Panc1 (cell line): ENCODE results near the gene TOGARAM2. TPM values are rescaled to one million over a fixed set of nuclear protein-coding genes. Genes with fewer than 3 reads are reported as not detected.

Experiments
- ATAC-seq: fragments of 200-7000 bp; cut with Tn5 transposase; 2 replicates; pipeline ENCODE4 v1.9.1; 2020; ENCODE audit warnings: mild to moderate bottlenecking, moderate library complexity
- BruUV-seq: library from RNA; stranded (reverse); fragments of 400-500 nt; replicated peaks from 2 replicates; lab custom pipeline; 2021; lab: Mats Ljungman, UMichigan
- CTCF ChIA-PET: fragments of 300-600 bp; sonication (Branson Sonifier 250); formaldehyde crosslinking; loops from one replicate; lab custom pipeline; 2022; ENCODE audit warnings: antibody characterized with exemption; lab: Charles Lee
- POLR2A ChIA-PET: fragments of 300-600 bp; sonication (Branson Sonifier 250); formaldehyde crosslinking; loops from one replicate; lab custom pipeline; 2022; ENCODE audit warnings: antibody characterized with exemption; lab: Charles Lee
- DNase-seq: peaks from one replicate; pipeline ENCODE4 v3.0.0-alpha.2; 2010; ENCODE audit warnings: low read depth, low spot score
- H3K27ac ChIP-seq: 2 replicates; pipeline ENCODE4 v1.5.1; 2011; ENCODE audit warnings: mild to moderate bottlenecking, low read length, inconsistent platforms
- H3K27me3 ChIP-seq: fragments of 200-500 bp; sonication (Bioruptor generic); 2 replicates; pipeline ENCODE4 v1.6.0; 2014; ENCODE audit warnings: low read length, inconsistent platforms; ENCODE audit not compliant: control insufficient read depth, insufficient read depth
- H3K36me3 ChIP-seq: fragments of 200-500 bp; sonication (Bioruptor generic); 2 replicates; pipeline ENCODE4 v1.5.1; 2014; ENCODE audit warnings: inconsistent platforms, mild to moderate bottlenecking, low read length, moderate library complexity; ENCODE audit not compliant: control insufficient read depth, insufficient read depth
- H3K4me1 ChIP-seq: 2 replicates; pipeline ENCODE4 v1.5.1; 2011; ENCODE audit warnings: inconsistent platforms, mild to moderate bottlenecking, low read length, moderate library complexity; ENCODE audit not compliant: control insufficient read depth, insufficient read depth
- H3K4me3 ChIP-seq, 2 experiments: 2 replicates each; pipeline ENCODE4 v1.5.1; 2011 to 2012; ENCODE audit warnings: low read depth in 2 of 2, low read length in 2 of 2, mild to moderate bottlenecking in 2 of 2, inconsistent platforms in 1 of 2, moderate library complexity in 1 of 2
- H3K9me3 ChIP-seq: fragments of 200-500 bp; sonication (Bioruptor generic); 2 replicates; pipeline ENCODE4 v1.5.1; 2014; ENCODE audit warnings: low read depth, mild to moderate bottlenecking, inconsistent platforms, low read length, moderate library complexity; ENCODE audit not compliant: control insufficient read depth, insufficient read depth
- POLR2AphosphoS5 ChIP-seq: IDR thresholded peaks from 2 replicates; pipeline ENCODE4 v1.6.1; 2012; ENCODE audit warnings: mild to moderate bottlenecking, low read depth, low read length, moderate library complexity
- SIN3A ChIP-seq: IDR thresholded peaks from 2 replicates; pipeline ENCODE4 v1.6.1; 2012; ENCODE audit warnings: low read depth, mild to moderate bottlenecking, low read length, moderate library complexity, borderline replicate concordance; ENCODE audit not compliant: insufficient read depth
- TCF7L2 ChIP-seq: IDR thresholded peaks from 2 replicates; pipeline ENCODE4 v1.6.1; 2011; ENCODE audit warnings: mild to moderate bottlenecking, low read depth, low read length, inconsistent platforms
- in situ Hi-C: cut with HindIII; loops from 2 replicates; pipeline ENCODE4 v1.10.0; 2016; ENCODE audit warnings: low sequenced_read_pairs, low pct_unique_long_range_greater_than_20kb
- intact Hi-C: fragments of 100-400 bp; cut with micrococcal nuclease; formaldehyde crosslinking; loops from one replicate; pipeline ENCODE4 v1.10.0; 2022; ENCODE audit not compliant: unreplicated experiment
- total RNA-seq: library from RNA; stranded (reverse); gene quantifications from one replicate; pipeline ENCODE4 v1.2.1, GENCODE V29; 2021; ENCODE audit not compliant: unreplicated experiment
- TF ChIP-seq, protein P1 (sequence below): fragments of 450-650 bp; IDR thresholded peaks from 2 replicates; pipeline ENCODE4 v1.5.1; 2017; ENCODE audit warnings: mild to moderate bottlenecking
- TF ChIP-seq, protein P2 (sequence below), 2 experiments: IDR thresholded peaks; 2 replicates each; pipeline ENCODE4 v1.6.1; 2011 to 2012; ENCODE audit warnings: low read depth in 2 of 2, control low read depth in 1 of 2, low read length in 1 of 2, mild to moderate bottlenecking in 1 of 2, moderate library complexity in 1 of 2; ENCODE audit not compliant: insufficient read depth in 1 of 2

Gene TOGARAM2
- total RNA-seq, 1 experiment from 2014 or later = 0.44 TPM

DNA sequence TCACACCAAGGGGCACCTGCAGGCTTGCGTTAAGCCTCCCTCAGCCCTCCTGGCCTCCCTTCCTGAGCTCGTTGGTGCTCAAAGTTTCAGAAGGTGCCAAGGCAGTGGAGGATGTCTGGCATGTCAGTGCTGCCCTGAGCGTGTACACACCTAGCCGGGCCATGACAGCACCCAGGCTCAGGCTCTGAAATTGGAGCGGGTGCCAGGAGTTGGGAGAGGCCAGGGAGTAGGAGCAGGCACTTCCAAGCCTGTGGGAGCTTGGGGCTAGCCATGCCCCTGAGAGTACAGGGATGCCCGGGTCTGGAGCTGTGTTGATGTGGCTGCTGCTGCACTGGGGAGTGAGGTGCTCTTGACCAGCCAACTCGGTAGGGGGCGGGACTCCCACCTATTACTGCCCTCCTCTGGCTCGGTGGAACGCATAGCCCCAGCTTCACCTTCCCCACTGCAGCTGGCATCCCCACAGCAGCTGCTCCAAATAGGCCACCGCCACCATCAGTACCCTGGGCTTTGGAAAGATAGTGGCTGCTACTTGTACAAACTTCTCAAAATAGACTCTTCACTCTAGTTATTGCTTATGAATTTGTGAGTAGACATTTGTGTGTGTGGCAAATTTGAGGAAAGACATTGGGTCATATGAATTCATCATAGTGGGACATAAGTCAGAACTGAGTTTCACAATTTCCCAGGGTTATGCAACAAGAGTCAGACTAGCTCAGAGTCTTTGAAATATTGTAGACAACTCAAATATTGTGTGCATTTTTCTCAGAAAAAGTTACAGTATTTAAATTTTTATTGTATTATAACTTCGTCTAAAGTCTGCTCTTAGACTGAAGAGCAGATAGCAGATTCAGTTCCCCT, 100.0 kb downstream of the TOGARAM2 start:
- ATAC-seq = no peak
- no peaks in the 10 kb centered on the region for H3K4me1 ChIP-seq

DNA sequence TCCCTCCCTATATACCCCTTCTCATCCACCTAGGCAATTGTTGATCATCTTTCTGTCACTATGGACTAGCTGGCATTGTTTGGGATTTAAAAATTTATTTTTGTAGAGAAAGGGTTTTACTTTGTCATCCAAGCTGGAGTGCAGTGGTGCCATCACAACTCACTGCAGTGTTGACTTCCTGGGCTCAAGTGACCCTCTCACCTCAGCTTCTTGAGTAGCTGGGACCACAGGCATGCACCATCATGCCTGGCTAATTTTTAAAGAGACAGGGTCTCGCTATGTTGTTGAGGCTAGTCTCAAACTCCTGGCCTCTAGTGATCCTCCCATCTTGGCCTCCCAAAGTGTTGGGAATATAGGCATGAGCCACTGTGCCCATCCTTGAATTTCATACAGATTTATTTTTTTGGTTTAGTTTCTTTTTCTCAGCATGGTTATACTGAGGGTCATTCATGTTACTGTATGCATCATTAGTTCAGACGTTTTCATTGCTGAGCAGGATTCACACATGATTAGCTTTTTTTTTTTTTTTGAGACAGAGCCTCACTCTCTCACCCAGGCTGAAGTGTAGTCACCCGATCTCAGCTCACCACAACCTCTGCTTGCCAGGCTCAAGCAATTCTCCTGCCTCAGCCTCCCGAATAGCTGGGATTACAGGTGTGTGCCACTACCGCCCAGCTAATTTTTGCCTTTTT, 101.9 kb downstream of the TOGARAM2 start:
- no peak for DNase-seq
- no peaks in the 10 kb centered on the region for H3K27me3 ChIP-seq
- TF ChIP-seq, protein P1, sequence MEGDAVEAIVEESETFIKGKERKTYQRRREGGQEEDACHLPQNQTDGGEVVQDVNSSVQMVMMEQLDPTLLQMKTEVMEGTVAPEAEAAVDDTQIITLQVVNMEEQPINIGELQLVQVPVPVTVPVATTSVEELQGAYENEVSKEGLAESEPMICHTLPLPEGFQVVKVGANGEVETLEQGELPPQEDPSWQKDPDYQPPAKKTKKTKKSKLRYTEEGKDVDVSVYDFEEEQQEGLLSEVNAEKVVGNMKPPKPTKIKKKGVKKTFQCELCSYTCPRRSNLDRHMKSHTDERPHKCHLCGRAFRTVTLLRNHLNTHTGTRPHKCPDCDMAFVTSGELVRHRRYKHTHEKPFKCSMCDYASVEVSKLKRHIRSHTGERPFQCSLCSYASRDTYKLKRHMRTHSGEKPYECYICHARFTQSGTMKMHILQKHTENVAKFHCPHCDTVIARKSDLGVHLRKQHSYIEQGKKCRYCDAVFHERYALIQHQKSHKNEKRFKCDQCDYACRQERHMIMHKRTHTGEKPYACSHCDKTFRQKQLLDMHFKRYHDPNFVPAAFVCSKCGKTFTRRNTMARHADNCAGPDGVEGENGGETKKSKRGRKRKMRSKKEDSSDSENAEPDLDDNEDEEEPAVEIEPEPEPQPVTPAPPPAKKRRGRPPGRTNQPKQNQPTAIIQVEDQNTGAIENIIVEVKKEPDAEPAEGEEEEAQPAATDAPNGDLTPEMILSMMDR = no peak
- TF ChIP-seq TCF7L2 = no peak
- no peak for TF ChIP-seq POLR2AphosphoS5
- no peak for TF ChIP-seq SIN3A
- TF ChIP-seq, protein P2, sequence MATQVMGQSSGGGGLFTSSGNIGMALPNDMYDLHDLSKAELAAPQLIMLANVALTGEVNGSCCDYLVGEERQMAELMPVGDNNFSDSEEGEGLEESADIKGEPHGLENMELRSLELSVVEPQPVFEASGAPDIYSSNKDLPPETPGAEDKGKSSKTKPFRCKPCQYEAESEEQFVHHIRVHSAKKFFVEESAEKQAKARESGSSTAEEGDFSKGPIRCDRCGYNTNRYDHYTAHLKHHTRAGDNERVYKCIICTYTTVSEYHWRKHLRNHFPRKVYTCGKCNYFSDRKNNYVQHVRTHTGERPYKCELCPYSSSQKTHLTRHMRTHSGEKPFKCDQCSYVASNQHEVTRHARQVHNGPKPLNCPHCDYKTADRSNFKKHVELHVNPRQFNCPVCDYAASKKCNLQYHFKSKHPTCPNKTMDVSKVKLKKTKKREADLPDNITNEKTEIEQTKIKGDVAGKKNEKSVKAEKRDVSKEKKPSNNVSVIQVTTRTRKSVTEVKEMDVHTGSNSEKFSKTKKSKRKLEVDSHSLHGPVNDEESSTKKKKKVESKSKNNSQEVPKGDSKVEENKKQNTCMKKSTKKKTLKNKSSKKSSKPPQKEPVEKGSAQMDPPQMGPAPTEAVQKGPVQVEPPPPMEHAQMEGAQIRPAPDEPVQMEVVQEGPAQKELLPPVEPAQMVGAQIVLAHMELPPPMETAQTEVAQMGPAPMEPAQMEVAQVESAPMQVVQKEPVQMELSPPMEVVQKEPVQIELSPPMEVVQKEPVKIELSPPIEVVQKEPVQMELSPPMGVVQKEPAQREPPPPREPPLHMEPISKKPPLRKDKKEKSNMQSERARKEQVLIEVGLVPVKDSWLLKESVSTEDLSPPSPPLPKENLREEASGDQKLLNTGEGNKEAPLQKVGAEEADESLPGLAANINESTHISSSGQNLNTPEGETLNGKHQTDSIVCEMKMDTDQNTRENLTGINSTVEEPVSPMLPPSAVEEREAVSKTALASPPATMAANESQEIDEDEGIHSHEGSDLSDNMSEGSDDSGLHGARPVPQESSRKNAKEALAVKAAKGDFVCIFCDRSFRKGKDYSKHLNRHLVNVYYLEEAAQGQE (IDR thresholded peaks at IDR 0.05; ENCODE audit: insufficient read depth in 1 of 2, low read depth in 2 of 2, low read length in 1 of 2) = no peak
- no peak overlapping the region for H3K4me3 ChIP-seq
- POLR2A ChIA-PET = interaction anchor here (0.7 kb wide), 4 partner anchors 16 to 161 kb away, joined by 3 to 7 read pairs (median 5); no protein-coding TSS in a partner anchor
- H3K36me3 ChIP-seq = no peaks in the 10 kb centered on the region
- intact Hi-C loops (no loop called here), in situ Hi-C loops (no loop called here)
- H3K9me3 ChIP-seq = peaks cover 5% of the 10 kb centered on the region; the same call in 1 of the 2 replicates
- CTCF ChIA-PET = no interaction called here
- ATAC-seq = no peak
- H3K4me1 ChIP-seq = no peaks in the 10 kb centered on the region
- no peak overlapping the region for H3K27ac ChIP-seq
- BruUV-seq = no TSS peak

More for the DNA sequence above, 100.0 kb downstream of the TOGARAM2 start:
- TF ChIP-seq, protein P1 = no peak
- no peak for TF ChIP-seq SIN3A
- TF ChIP-seq, protein P2 (IDR thresholded peaks at IDR 0.05; ENCODE audit: insufficient read depth in 1 of 2, low read depth in 2 of 2, low read length in 1 of 2) = no peak
- no peak for TF ChIP-seq TCF7L2
- no peak for TF ChIP-seq POLR2AphosphoS5
- CTCF ChIA-PET = no interaction called here
- Histone ChIP-seq H3K36me3 (no peaks in the 10 kb centered on the region), H3K4me3 (no peak overlapping the region), H3K9me3 (peaks cover 5% of the 10 kb centered on the region; the same call in 1 of the 2 replicates), H3K27me3 (no peaks in the 10 kb centered on the region), H3K27ac (no peak overlapping the region)
- BruUV-seq = no TSS peak
- in situ Hi-C loops = no loop called here
- intact Hi-C loops = no loop called here
- POLR2A ChIA-PET = no interaction called here
- DNase-seq = no peak
